MM.1S (cell line): ENCODE measurements around the gene KRT13.

Experiments
- DNase-seq: peaks from one replicate; pipeline ENCODE4 v3.0.0-alpha.2; 2015
- H2AFZ ChIP-seq: fragments of 300-600 bp; sonication (generic); 2 replicates; pipeline ENCODE4 v1.6.0; 2016; ENCODE audit warnings: antibody characterized with exemption, low read length
- H3F3A ChIP-seq: fragments of 300-600 bp; sonication (generic); 2 replicates; pipeline ENCODE4 v1.6.1; 2016; ENCODE audit warnings: mild to moderate bottlenecking, antibody characterized with exemption, low read length, moderate library complexity, mixed read lengths; ENCODE audit not compliant: insufficient read depth
- H3K27ac ChIP-seq: fragments of 300-600 bp; sonication (generic); 2 replicates; pipeline ENCODE4 v1.5.1; 2016; ENCODE audit warnings: mild to moderate bottlenecking, low read length
- H3K27me3 ChIP-seq: fragments of 300-600 bp; sonication (generic); replicated peaks from 2 replicates; pipeline ENCODE4 v1.6.0; 2016; ENCODE audit warnings: low read length; ENCODE audit not compliant: insufficient read depth
- H3K36me3 ChIP-seq: fragments of 300-600 bp; sonication (generic); replicated peaks from 2 replicates; pipeline ENCODE4 v1.6.1; 2016; ENCODE audit warnings: mild to moderate bottlenecking, low read length, mixed read lengths; ENCODE audit not compliant: insufficient read depth
- H3K4me1 ChIP-seq: fragments of 300-600 bp; sonication (generic); 2 replicates; pipeline ENCODE4 v1.6.1; 2016; ENCODE audit warnings: low read length, mixed read lengths
- H3K4me2 ChIP-seq: fragments of 300-600 bp; sonication (generic); 2 replicates; pipeline ENCODE4 v1.6.0; 2016; ENCODE audit warnings: low read depth, low read length
- H3K4me3 ChIP-seq: fragments of 300-600 bp; sonication (generic); 2 replicates; pipeline ENCODE4 v1.5.1; 2016; ENCODE audit warnings: low read length, mixed read lengths
- H3K79me2 ChIP-seq: fragments of 300-600 bp; sonication (generic); 2 replicates; pipeline ENCODE4 v1.6.1; 2016; ENCODE audit warnings: mixed run types, low read length, mixed read lengths
- H3K9ac ChIP-seq: fragments of 300-600 bp; sonication (generic); 2 replicates; pipeline ENCODE4 v1.6.1; 2016; ENCODE audit warnings: low read length, mixed read lengths
- H3K9me2 ChIP-seq: fragments of 300-600 bp; sonication (generic); replicated peaks from 2 replicates; pipeline ENCODE4 v1.6.1; 2016; ENCODE audit warnings: mild to moderate bottlenecking, low read length, mixed read lengths; ENCODE audit not compliant: insufficient read depth
- H3K9me3 ChIP-seq: fragments of 300-600 bp; sonication (generic); replicated peaks from 2 replicates; pipeline ENCODE4 v1.6.1; 2016; ENCODE audit warnings: mild to moderate bottlenecking, low read length, mixed read lengths; ENCODE audit not compliant: insufficient read depth
- H4K20me1 ChIP-seq: fragments of 300-600 bp; sonication (generic); 2 replicates; pipeline ENCODE4 v1.6.1; 2016; ENCODE audit warnings: mild to moderate bottlenecking, low read length, moderate library complexity, mixed read lengths; ENCODE audit not compliant: insufficient read depth
- CTCF ChIP-seq: fragments of 300-600 bp; sonication (generic); IDR thresholded peaks from 2 replicates; pipeline ENCODE4 v1.5.1; 2016; ENCODE audit warnings: antibody characterized with exemption, low read length, mixed read lengths
- EZH2 ChIP-seq: fragments of 300-600 bp; sonication (generic); optimal IDR thresholded peaks from 2 replicates; pipeline ENCODE3; 2017; ENCODE audit warnings: low read depth, mild to moderate bottlenecking, antibody characterized with exemption, low read length, mixed read lengths
- EZH2phosphoT487 ChIP-seq: fragments of 300-600 bp; sonication (generic); IDR thresholded peaks from 2 replicates; pipeline ENCODE4 v1.6.1; 2018; ENCODE audit warnings: antibody characterized with exemption, low read length

Gene KRT13

GRCh38 chr17:41456204-41456603, 49.2 kb downstream of the KRT13 start:
- TF ChIP-seq EZH2 (no peak), CTCF (no peak), EZH2phosphoT487 (no peak)
- H3K9me3 ChIP-seq = no peaks in the 10 kb centered on the region
- H3K4me3 ChIP-seq = no peak overlapping the region
- no peak overlapping the region for H2AFZ ChIP-seq
- no peak for DNase-seq
- no peak overlapping the region for H3K9ac ChIP-seq
- H3F3A ChIP-seq = no peaks in the 10 kb centered on the region
- no peaks in the 10 kb centered on the region for H3K27me3 ChIP-seq
- H3K27ac ChIP-seq = no peak overlapping the region
- no peaks in the 10 kb centered on the region for H3K4me1 ChIP-seq
- H3K4me2 ChIP-seq = no peak overlapping the region
- H3K79me2 ChIP-seq = no peaks in the 10 kb centered on the region
- H3K9me2 ChIP-seq = no peaks in the 10 kb centered on the region
- H3K36me3 ChIP-seq = no peaks in the 10 kb centered on the region
- H4K20me1 ChIP-seq = no peaks in the 10 kb centered on the region

GRCh38 chr17:41455236-41455635, 50.2 kb downstream of the KRT13 start:
- H3K9me3 ChIP-seq = no peaks in the 10 kb centered on the region
- no peak overlapping the region for H3K4me2 ChIP-seq
- no peak for DNase-seq
- TF ChIP-seq EZH2phosphoT487 (no peak), EZH2 (no peak), CTCF (no peak)
- no peak overlapping the region for H3K4me3 ChIP-seq
- H3K27me3 ChIP-seq = no peaks in the 10 kb centered on the region
- no peak overlapping the region for H2AFZ ChIP-seq
- no peaks in the 10 kb centered on the region for H4K20me1 ChIP-seq
- no peak overlapping the region for H3K9ac ChIP-seq
- H3K36me3 ChIP-seq = no peaks in the 10 kb centered on the region
- H3K4me1 ChIP-seq = no peaks in the 10 kb centered on the region
- H3K27ac ChIP-seq = no peak overlapping the region
- H3F3A ChIP-seq = no peaks in the 10 kb centered on the region
- no peaks in the 10 kb centered on the region for H3K79me2 ChIP-seq
- H3K9me2 ChIP-seq = no peaks in the 10 kb centered on the region

- no peaks in the 10 kb centered on the region for H4K20me1 ChIP-seq
- no peaks in the 10 kb centered on the region for H3K9me2 ChIP-seq
- H3K27ac ChIP-seq = no peak overlapping the region
- no peaks in the 10 kb centered on the region for H3F3A ChIP-seq
- no peaks in the 10 kb centered on the region for H3K79me2 ChIP-seq
- H3K4me3 ChIP-seq = no peak overlapping the region
- DNase-seq = no peak
- no peak overlapping the region for H3K4me2 ChIP-seq
- no peak for TF ChIP-seq EZH2
- TF ChIP-seq CTCF = no peak
- TF ChIP-seq EZH2phosphoT487 = no peak
- H3K36me3 ChIP-seq = no peaks in the 10 kb centered on the region
- no peak overlapping the region for H2AFZ ChIP-seq
- H3K4me1 ChIP-seq = no peaks in the 10 kb centered on the region
- no peaks in the 10 kb centered on the region for H3K27me3 ChIP-seq
- no peaks in the 10 kb centered on the region for H3K9me3 ChIP-seq
- H3K9ac ChIP-seq = no peak overlapping the region
Measured at GRCh38 chr17:41453066-41453465, 52.3 kb downstream of the KRT13 start.
